SK-N-SH (cell line): ENCODE data around the gene PTPN5. TPM values are rescaled to one million over a fixed set of nuclear protein-coding genes. Genes with fewer than 3 reads are reported as not detected.

Experiments
- CTCF ChIA-PET: fragments of 300-600, 350-600 bp; formaldehyde crosslinking; extraction: SDS; loops from one replicate; lab custom pipeline; 2021; lab: Yijun Ruan, JAX
- POLR2A ChIA-PET: fragments of 350-600 bp; sonication (Branson Sonifier 250); formaldehyde crosslinking; extraction: SDS; loops from one replicate; lab custom pipeline; 2020; ENCODE audit warnings: antibody characterized with exemption, inconsistent platforms; lab: Yijun Ruan, JAX
- DNase-seq: peaks from one replicate; pipeline ENCODE4 v3.0.0; 2012
- H2AFZ ChIP-seq: fragments of 200-600 bp; sonication (generic); 2 replicates; pipeline ENCODE4 v1.8.1; 2016; ENCODE audit warnings: antibody characterized with exemption, mild to moderate bottlenecking, low read depth
- H3F3A ChIP-seq: fragments of 200-600 bp; sonication (generic); replicated peaks from 2 replicates; pipeline ENCODE3; 2016; ENCODE audit warnings: antibody characterized with exemption, mild to moderate bottlenecking; ENCODE audit not compliant: insufficient read depth
- H3K27ac ChIP-seq, 2 experiments: fragments of 200-500 bp in 1 of 2; fragments of 200-600 bp in 1 of 2; sonication (Bioruptor generic) in 1 of 2; sonication (generic), shearing (Covaris generic) in 1 of 2; 2 replicates each; pipeline versions ENCODE4 v1.5.1 to v1.6.1; 2014 to 2016; ENCODE audit warnings: low read depth in 2 of 2, inconsistent platforms in 1 of 2, low read length in 1 of 2, mild to moderate bottlenecking in 1 of 2, mixed read lengths in 1 of 2
- H3K27me3 ChIP-seq: fragments of 200-600 bp; sonication (generic), shearing (Covaris generic); 2 replicates; pipeline ENCODE4 v1.6.1; 2016; ENCODE audit warnings: mixed run types; ENCODE audit not compliant: insufficient read depth
- H3K36me3 ChIP-seq, 2 experiments: fragments of 200-500 bp in 1 of 2; fragments of 200-600 bp in 1 of 2; sonication (Bioruptor generic) in 1 of 2; sonication (generic) in 1 of 2; replicated peaks in 1 of 2; 2 replicates each; pipeline versions ENCODE3 to v1.5.1; 2014 to 2016; ENCODE audit warnings: low read length in 1 of 2, mild to moderate bottlenecking in 1 of 2; ENCODE audit not compliant: insufficient read depth in 2 of 2, control insufficient read depth in 1 of 2
- H3K4me1 ChIP-seq, 2 experiments: fragments of 200-500 bp in 1 of 2; fragments of 200-600 bp in 1 of 2; sonication (Bioruptor generic) in 1 of 2; sonication (generic), shearing (Covaris generic) in 1 of 2; 2 replicates each; pipeline versions ENCODE4 v1.5.1 to v1.6.1; 2014 to 2016; ENCODE audit warnings: low read depth in 1 of 2, low read length in 1 of 2, mixed run types in 1 of 2; ENCODE audit not compliant: insufficient read depth in 2 of 2, control insufficient read depth in 1 of 2
- H3K4me2 ChIP-seq: fragments of 200-600 bp; sonication (generic), shearing (Covaris generic); 2 replicates; pipeline ENCODE4 v1.6.1; 2017; ENCODE audit warnings: mixed run types
- H3K4me3 ChIP-seq, 2 experiments: fragments of 200-500 bp in 1 of 2; fragments of 200-600 bp in 1 of 2; sonication (Bioruptor generic) in 1 of 2; sonication (generic), shearing (Covaris generic) in 1 of 2; 2 replicates each; pipeline versions ENCODE4 v1.5.1 to v1.8.1; 2014 to 2016; ENCODE audit warnings: low read depth in 2 of 2, inconsistent platforms in 1 of 2, low read length in 1 of 2, mild to moderate bottlenecking in 1 of 2, mixed read lengths in 1 of 2, moderate library complexity in 1 of 2
- H3K79me2 ChIP-seq: fragments of 200-600 bp; sonication (generic); 2 replicates; pipeline ENCODE4 v1.8.1; 2017; ENCODE audit warnings: mild to moderate bottlenecking; ENCODE audit not compliant: insufficient read depth
- H3K9ac ChIP-seq: fragments of 200-600 bp; sonication (generic); 2 replicates; pipeline ENCODE4 v1.6.1; 2017; ENCODE audit warnings: mixed run types
- H3K9me2 ChIP-seq: fragments of 200-600 bp; sonication (generic); 2 replicates; pipeline ENCODE4 v1.6.1; 2017; ENCODE audit warnings: mixed run types
- H3K9me3 ChIP-seq: fragments of 200-600 bp; sonication (generic); 2 replicates; pipeline ENCODE4 v1.6.1; 2017; ENCODE audit warnings: mixed run types, mild to moderate bottlenecking, moderate library complexity
- H4K20me1 ChIP-seq: fragments of 200-600 bp; sonication (generic); 2 replicates; pipeline ENCODE4 v1.6.1; 2017; ENCODE audit warnings: mild to moderate bottlenecking, mixed run types; ENCODE audit not compliant: insufficient read depth
- ELF1 ChIP-seq: IDR thresholded peaks from 2 replicates; pipeline ENCODE4 v1.4.0; 2012
- EZH2phosphoT487 ChIP-seq: fragments of 200-600 bp; sonication (generic); IDR thresholded peaks from 2 replicates; pipeline ENCODE4 v1.6.1; 2017; ENCODE audit warnings: low read depth, mixed run types, mild to moderate bottlenecking, antibody characterized with exemption, moderate library complexity, borderline replicate concordance
- FOSL2 ChIP-seq: IDR thresholded peaks from 2 replicates; pipeline ENCODE4 v1.4.0; 2012; ENCODE audit warnings: low read depth, mild to moderate bottlenecking, moderate library complexity, borderline replicate concordance
- FOXM1 ChIP-seq: IDR thresholded peaks from 2 replicates; pipeline ENCODE4 v1.4.0; 2012; ENCODE audit warnings: low read depth, mild to moderate bottlenecking
- IRF3 ChIP-seq: fragments of 150-350 bp; IDR thresholded peaks from 2 replicates; pipeline ENCODE4 v1.6.1; 2016; ENCODE audit warnings: mild to moderate bottlenecking, low read depth, low read length
- MEF2A ChIP-seq: IDR thresholded peaks from 2 replicates; pipeline ENCODE4 v1.4.0; 2012; ENCODE audit warnings: low read depth, borderline replicate concordance
- MXI1 ChIP-seq: IDR thresholded peaks from 2 replicates; pipeline ENCODE4 v1.6.1; 2012; ENCODE audit warnings: mild to moderate bottlenecking, low read depth, low read length, improper control_type of control experiment
- NFIC ChIP-seq: IDR thresholded peaks from 2 replicates; pipeline ENCODE4 v1.4.0; 2012; ENCODE audit warnings: borderline replicate concordance
- PBX3 ChIP-seq: IDR thresholded peaks from 2 replicates; pipeline ENCODE4; 2012
- POLR2AphosphoS5 ChIP-seq: IDR thresholded peaks from 2 replicates; pipeline ENCODE4 v1.6.1; 2012; ENCODE audit warnings: low read depth, low read length
- RAD21 ChIP-seq: IDR thresholded peaks from 2 replicates; pipeline ENCODE4 v1.6.1; 2012; ENCODE audit warnings: mild to moderate bottlenecking, low read length
- RCOR1 ChIP-seq: fragments of 150-350 bp; IDR thresholded peaks from 2 replicates; pipeline ENCODE4 v1.6.1; 2017; ENCODE audit warnings: antibody characterized with exemption, low read length
- RFX5 ChIP-seq: IDR thresholded peaks from 2 replicates; pipeline ENCODE4 v1.6.1; 2012; ENCODE audit warnings: mild to moderate bottlenecking, improper control_type of control experiment, low read length
- RXRA ChIP-seq: IDR thresholded peaks from 2 replicates; pipeline ENCODE4 v1.4.0; 2012; ENCODE audit warnings: low read depth, mild to moderate bottlenecking, borderline replicate concordance
- TCF12 ChIP-seq: IDR thresholded peaks from 2 replicates; pipeline ENCODE4 v1.4.0; 2012
- USF2 ChIP-seq: fragments of 150-350 bp; IDR thresholded peaks from 2 replicates; pipeline ENCODE4 v1.6.1; 2017; ENCODE audit warnings: antibody characterized with exemption, low read length, low read depth, borderline replicate concordance
- YY1 ChIP-seq: IDR thresholded peaks from 2 replicates; pipeline ENCODE4 v1.4.0; 2012; ENCODE audit warnings: low read depth, mild to moderate bottlenecking
- ZBTB33 ChIP-seq: IDR thresholded peaks from 2 replicates; pipeline ENCODE4 v1.4.0; 2012; ENCODE audit warnings: low read depth, borderline replicate concordance
- WGBS: methylation state at CpG from one replicate; pipeline ENCODE4 v1.1.6; 2017; ENCODE audit warnings: low lambda C conversion rate; 5-methylcytosine and 5-hydroxymethylcytosine counted together
- polyA plus RNA-seq, 3 experiments: library from polyadenylated mRNA; depleted of rRNA; stranded (reverse); fragments of >200 nt; gene quantifications; 2 replicates each; pipeline ENCODE4 v1.2.3, GENCODE V29; 2012

The PTPN5 gene
- polyA plus RNA-seq, 1 of the 3 experiments (the other 2 are of a cell fraction) = not detected

- Histone ChIP-seq H3K36me3 (no peaks in the 10 kb centered on the region), H3K27me3 (no peaks in the 10 kb centered on the region), H3K27ac (no peak overlapping the region), H2AFZ (no peak overlapping the region), H3K4me1 (no peaks in the 10 kb centered on the region; a peak in 1 of 4 replicates), H3K9me3 (no peaks in the 10 kb centered on the region), H3K4me2 (no peak overlapping the region), H3K9ac (no peak overlapping the region), H3K79me2 (no peaks in the 10 kb centered on the region), H3F3A (no peaks in the 10 kb centered on the region), H3K9me2 (no peaks in the 10 kb centered on the region), H3K4me3 (no peak overlapping the region), H4K20me1 (no peaks in the 10 kb centered on the region)
- TF ChIP-seq MXI1 = no peak
- TF ChIP-seq FOXM1 = no peak
- no peak for TF ChIP-seq YY1
- TF ChIP-seq TCF12 = no peak
- TF ChIP-seq POLR2AphosphoS5 = no peak
- no peak for TF ChIP-seq RFX5
- DNase-seq = no peak
- ChIA-PET CTCF (interaction anchor here (1.8 to 7.2 kb wide), 4 partner anchors 7 to 614 kb away, joined by 5 to 103 read pairs (median 36); no protein-coding TSS in a partner anchor), POLR2A (no interaction called here)
- WGBS = 83% methylated on average over 8 of the region's 16 CpGs
These were observed 62.2 kb downstream of the PTPN5 start for GRCh38 chr11:18729426-18729825.

GRCh38 chr11:18728658-18729057 lies 62.9 kb downstream of the PTPN5 start:
- no peak overlapping the region for H3K27ac ChIP-seq
- no peak overlapping the region for H3K9ac ChIP-seq
- no peak overlapping the region for H2AFZ ChIP-seq
- no peak for DNase-seq
- H3K27me3 ChIP-seq = no peaks in the 10 kb centered on the region
- H3K36me3 ChIP-seq = no peaks in the 10 kb centered on the region
- no peaks in the 10 kb centered on the region for H3F3A ChIP-seq
- H3K4me3 ChIP-seq = no peak overlapping the region
- ChIA-PET POLR2A (no interaction called here), CTCF (interaction anchor here (0.7 to 6.3 kb wide), 10 partner anchors 12 to 614 kb away, joined by 3 to 103 read pairs (median 4); partner anchors contain the start of gene TMEM86A)
- no peak overlapping the region for H3K4me2 ChIP-seq
- no peaks in the 10 kb centered on the region for H3K79me2 ChIP-seq
- WGBS = 70% methylated on average over 10 of the region's 13 CpGs
- TF ChIP-seq RXRA = no peak
- TF ChIP-seq NFIC = no peak
- no peak for TF ChIP-seq ZBTB33
- TF ChIP-seq ELF1 = no peak
- TF ChIP-seq PBX3 = no peak
- TF ChIP-seq MEF2A = no peak
- no peak for TF ChIP-seq YY1
- no peak for TF ChIP-seq EZH2phosphoT487
- no peak for TF ChIP-seq USF2
- no peak for TF ChIP-seq RCOR1
- TF ChIP-seq POLR2AphosphoS5 = no peak
- TF ChIP-seq RAD21 = no peak
- TF ChIP-seq IRF3 = no peak
- TF ChIP-seq MXI1 = no peak
- no peak for TF ChIP-seq FOSL2
- TF ChIP-seq RFX5 = no peak
- H3K9me2 ChIP-seq = no peaks in the 10 kb centered on the region
- no peaks in the 10 kb centered on the region; a peak in 1 of 4 replicates for H3K4me1 ChIP-seq
- H4K20me1 ChIP-seq = no peaks in the 10 kb centered on the region
- H3K9me3 ChIP-seq = no peaks in the 10 kb centered on the region
